HG03060 (cell line): ENCODE measurements around the gene LONP1.
"Not testable (repeated sequence)": the region's sequence is repeated elsewhere in the genome, so short reads cannot be mapped to it uniquely, and the experiment has no call there.

ENCODE experiments used
- ATAC-seq: cut with Tn5 transposase; IDR thresholded peaks from one replicate; pipeline ENCODE4 v1.9.1; 2021; ENCODE audit warnings: low read depth, moderate number of reproducible peaks; ENCODE audit not compliant: unreplicated experiment

Gene LONP1

GRCh38 chr19:5713228-5713627 lies 6.7 kb downstream of the LONP1 start:
- ATAC-seq: no peak

- ATAC-seq: no peak
Measured at GRCh38 chr19:5711713-5712161, 8.2 kb downstream of the LONP1 start.

- no peak for ATAC-seq
Measured at GRCh38 chr19:5711025-5711424, 8.9 kb downstream of the LONP1 start.

- no peak for ATAC-seq
Measured at GRCh38 chr19:5707576-5708575, 12.1 kb downstream of the LONP1 start.

GRCh38 chr19:5706876-5707573 lies 12.9 kb downstream of the LONP1 start:
- ATAC-seq: no peak

- no peak for ATAC-seq
Measured at GRCh38 chr19:5705552-5705951, 14.4 kb downstream of the LONP1 start.

- ATAC-seq: no peak
Measured at GRCh38 chr19:5703819-5704818, 15.8 kb downstream of the LONP1 start.

GRCh38 chr19:5702053-5702410 lies 17.9 kb downstream of the LONP1 start:
- not testable (repeated sequence) for ATAC-seq

- no peak for ATAC-seq
Measured at GRCh38 chr19:5700455-5701092, 19.4 kb downstream of the LONP1 start.

- ATAC-seq: no peak
Measured at GRCh38 chr19:5698635-5699422, 21.1 kb downstream of the LONP1 start.

GRCh38 chr19:5697890-5698634 lies 21.9 kb downstream of the LONP1 start:
- ATAC-seq: no peak

- no peak for ATAC-seq
Measured at GRCh38 chr19:5697022-5697889, 22.7 kb downstream of the LONP1 start.

GRCh38 chr19:5696196-5697021 lies 23.5 kb downstream of the LONP1 start:
- no peak for ATAC-seq

- no peak for ATAC-seq
Measured at GRCh38 chr19:5695649-5696195, 24.2 kb downstream of the LONP1 start.

- ATAC-seq: no peak
Measured at GRCh38 chr19:5694956-5695648, 24.8 kb downstream of the LONP1 start.
